ENCODE results near the gene KRTAP10-9.

KRTAP10-9 gene

GRCh38 chr21:44581158-44581557, 45.7 kb upstream of the KRTAP10-9 start:
- Histone ChIP-seq H3K27me3 (ENCODE audit: insufficient read depth, low read length, poor library complexity) (no peaks in the 10 kb centered on the region), H3K4me2 (ENCODE audit: low read length) (no peak overlapping the region), H2BK15ac (replicated peaks; ENCODE audit: low read depth) (no peak overlapping the region), H3K4me1 (ENCODE audit: control insufficient read depth, low read depth, low read length) (no peaks in the 10 kb centered on the region), H3K27ac (ENCODE audit: low read depth, low read length) (no peak overlapping the region), H4K5ac (ENCODE audit: low read length) (no peak overlapping the region), H3K23ac (ENCODE audit: low read length) (no peak overlapping the region), H3K4ac (ENCODE audit: low read depth, low read length) (no peak overlapping the region), H4K8ac (ENCODE audit: low read depth, low read length) (no peak overlapping the region), H3K9ac (ENCODE audit: low read length) (no peak overlapping the region), H3K56ac (ENCODE audit: low read length) (no peak overlapping the region), H3K79me2 (ENCODE audit: control insufficient read depth, insufficient read depth, low read length) (no peaks in the 10 kb centered on the region), H2BK120ac (ENCODE audit: low read depth, low read length) (no peak overlapping the region), H3K36me3 (ENCODE audit: control insufficient read depth, insufficient read depth, low read length) (no peaks in the 10 kb centered on the region), H3K18ac (ENCODE audit: low read length) (no peak overlapping the region), H3K79me1 (ENCODE audit: low read length) (no peaks in the 10 kb centered on the region), H3K4me3 (ENCODE audit: low read length) (no peak overlapping the region), H2AK5ac (ENCODE audit: low read length) (no peak overlapping the region), H2BK5ac (ENCODE audit: low read length) (no peak overlapping the region)
- WGBS (ENCODE audit: extremely low coverage, insufficient coverage, low lambda C conversion rate), result no CpG with 5 or more reads among the region's 3 CpGs
- DNase-seq, result no peak

- no peaks in the 10 kb centered on the region for H3K79me2 ChIP-seq (ENCODE audit: control insufficient read depth, insufficient read depth, low read length)
- no peak overlapping the region for H3K27ac ChIP-seq (ENCODE audit: low read depth, low read length)
- no peak overlapping the region for H3K23ac ChIP-seq (ENCODE audit: low read length)
- no peak for DNase-seq
- no peak overlapping the region for H3K9ac ChIP-seq (ENCODE audit: low read length)
- no peak overlapping the region for H3K56ac ChIP-seq (ENCODE audit: low read length)
- H2AK5ac ChIP-seq (ENCODE audit: low read length), result no peak overlapping the region
- H3K4me2 ChIP-seq (ENCODE audit: low read length), result no peak overlapping the region
- H2BK5ac ChIP-seq (ENCODE audit: low read length), result no peak overlapping the region
- no peak overlapping the region for H3K4me3 ChIP-seq (ENCODE audit: low read length)
- no peak overlapping the region for H2BK120ac ChIP-seq (ENCODE audit: low read depth, low read length)
- no peaks in the 10 kb centered on the region for H3K4me1 ChIP-seq (ENCODE audit: control insufficient read depth, low read depth, low read length)
- H3K79me1 ChIP-seq (ENCODE audit: low read length), result no peaks in the 10 kb centered on the region
- WGBS (ENCODE audit: extremely low coverage, insufficient coverage, low lambda C conversion rate), result no CpG with 5 or more reads among the region's 15 CpGs
- H2BK15ac ChIP-seq (replicated peaks; ENCODE audit: low read depth), result no peak overlapping the region
- no peaks in the 10 kb centered on the region for H3K27me3 ChIP-seq (ENCODE audit: insufficient read depth, low read length, poor library complexity)
- H4K8ac ChIP-seq (ENCODE audit: low read depth, low read length), result no peak overlapping the region
- no peak overlapping the region for H3K4ac ChIP-seq (ENCODE audit: low read depth, low read length)
- H4K5ac ChIP-seq (ENCODE audit: low read length), result no peak overlapping the region
- H3K18ac ChIP-seq (ENCODE audit: low read length), result no peak overlapping the region
- H3K36me3 ChIP-seq (ENCODE audit: control insufficient read depth, insufficient read depth, low read length), result no peaks in the 10 kb centered on the region
These were observed 44.8 kb upstream of the KRTAP10-9 start for GRCh38 chr21:44582055-44582454.

- H3K9ac ChIP-seq (ENCODE audit: low read length), result no peak overlapping the region
- H3K18ac ChIP-seq (ENCODE audit: low read length), result no peak overlapping the region
- no peak overlapping the region for H2BK120ac ChIP-seq (ENCODE audit: low read depth, low read length)
- no peak overlapping the region for H3K4me2 ChIP-seq (ENCODE audit: low read length)
- H3K36me3 ChIP-seq (ENCODE audit: control insufficient read depth, insufficient read depth, low read length), result no peaks in the 10 kb centered on the region
- H3K4me3 ChIP-seq (ENCODE audit: low read length), result no peak overlapping the region
- no peaks in the 10 kb centered on the region for H3K79me2 ChIP-seq (ENCODE audit: control insufficient read depth, insufficient read depth, low read length)
- H3K27ac ChIP-seq (ENCODE audit: low read depth, low read length), result no peak overlapping the region
- no peak overlapping the region for H4K5ac ChIP-seq (ENCODE audit: low read length)
- no peaks in the 10 kb centered on the region for H3K79me1 ChIP-seq (ENCODE audit: low read length)
- H3K27me3 ChIP-seq (ENCODE audit: insufficient read depth, low read length, poor library complexity), result no peaks in the 10 kb centered on the region
- no peak overlapping the region for H3K56ac ChIP-seq (ENCODE audit: low read length)
- no CpG with 5 or more reads among the region's 11 CpGs for WGBS (ENCODE audit: extremely low coverage, insufficient coverage, low lambda C conversion rate)
- no peak for DNase-seq
- H2BK15ac ChIP-seq (replicated peaks; ENCODE audit: low read depth), result no peak overlapping the region
- no peak overlapping the region for H2BK5ac ChIP-seq (ENCODE audit: low read length)
- no peak overlapping the region for H3K23ac ChIP-seq (ENCODE audit: low read length)
- no peak overlapping the region for H4K8ac ChIP-seq (ENCODE audit: low read depth, low read length)
- H3K4me1 ChIP-seq (ENCODE audit: control insufficient read depth, low read depth, low read length), result no peaks in the 10 kb centered on the region
- no peak overlapping the region for H3K4ac ChIP-seq (ENCODE audit: low read depth, low read length)
- no peak overlapping the region for H2AK5ac ChIP-seq (ENCODE audit: low read length)
These were observed 43.6 kb upstream of the KRTAP10-9 start for GRCh38 chr21:44583089-44583799.

- no peak overlapping the region for H3K9ac ChIP-seq (ENCODE audit: low read length)
- H3K18ac ChIP-seq (ENCODE audit: low read length), result no peak overlapping the region
- H3K4me2 ChIP-seq (ENCODE audit: low read length), result no peak overlapping the region
- no peaks in the 10 kb centered on the region for H3K4me1 ChIP-seq (ENCODE audit: control insufficient read depth, low read depth, low read length)
- H2BK15ac ChIP-seq (replicated peaks; ENCODE audit: low read depth), result no peak overlapping the region
- H3K36me3 ChIP-seq (ENCODE audit: control insufficient read depth, insufficient read depth, low read length), result no peaks in the 10 kb centered on the region
- no peak overlapping the region for H3K27ac ChIP-seq (ENCODE audit: low read depth, low read length)
- no peak overlapping the region for H3K23ac ChIP-seq (ENCODE audit: low read length)
- no peak overlapping the region for H4K8ac ChIP-seq (ENCODE audit: low read depth, low read length)
- H2AK5ac ChIP-seq (ENCODE audit: low read length), result no peak overlapping the region
- no peak overlapping the region for H3K56ac ChIP-seq (ENCODE audit: low read length)
- H3K79me1 ChIP-seq (ENCODE audit: low read length), result no peaks in the 10 kb centered on the region
- H3K27me3 ChIP-seq (ENCODE audit: insufficient read depth, low read length, poor library complexity), result no peaks in the 10 kb centered on the region
- H2BK5ac ChIP-seq (ENCODE audit: low read length), result no peak overlapping the region
- DNase-seq, result no peak
- H2BK120ac ChIP-seq (ENCODE audit: low read depth, low read length), result no peak overlapping the region
- H4K5ac ChIP-seq (ENCODE audit: low read length), result no peak overlapping the region
- no peak overlapping the region for H3K4me3 ChIP-seq (ENCODE audit: low read length)
- no CpG with 5 or more reads among the region's 6 CpGs for WGBS (ENCODE audit: extremely low coverage, insufficient coverage, low lambda C conversion rate)
- no peak overlapping the region for H3K4ac ChIP-seq (ENCODE audit: low read depth, low read length)
- no peaks in the 10 kb centered on the region for H3K79me2 ChIP-seq (ENCODE audit: control insufficient read depth, insufficient read depth, low read length)
These were observed 43.1 kb upstream of the KRTAP10-9 start for GRCh38 chr21:44583800-44584147.

- no peaks in the 10 kb centered on the region for H3K4me1 ChIP-seq (ENCODE audit: control insufficient read depth, low read depth, low read length)
- H3K4me2 ChIP-seq (ENCODE audit: low read length), result no peak overlapping the region
- no peak for DNase-seq
- no peak overlapping the region for H3K27ac ChIP-seq (ENCODE audit: low read depth, low read length)
- H3K9ac ChIP-seq (ENCODE audit: low read length), result no peak overlapping the region
- WGBS (ENCODE audit: extremely low coverage, insufficient coverage, low lambda C conversion rate), result no CpG with 5 or more reads among the region's 3 CpGs
- H2BK5ac ChIP-seq (ENCODE audit: low read length), result no peak overlapping the region
- H3K23ac ChIP-seq (ENCODE audit: low read length), result no peak overlapping the region
- no peak overlapping the region for H4K5ac ChIP-seq (ENCODE audit: low read length)
- no peaks in the 10 kb centered on the region for H3K36me3 ChIP-seq (ENCODE audit: control insufficient read depth, insufficient read depth, low read length)
- H3K79me1 ChIP-seq (ENCODE audit: low read length), result no peaks in the 10 kb centered on the region
- H3K27me3 ChIP-seq (ENCODE audit: insufficient read depth, low read length, poor library complexity), result no peaks in the 10 kb centered on the region
- no peak overlapping the region for H2BK15ac ChIP-seq (replicated peaks; ENCODE audit: low read depth)
- H3K56ac ChIP-seq (ENCODE audit: low read length), result no peak overlapping the region
- no peak overlapping the region for H2BK120ac ChIP-seq (ENCODE audit: low read depth, low read length)
- H4K8ac ChIP-seq (ENCODE audit: low read depth, low read length), result no peak overlapping the region
- no peak overlapping the region for H2AK5ac ChIP-seq (ENCODE audit: low read length)
- H3K79me2 ChIP-seq (ENCODE audit: control insufficient read depth, insufficient read depth, low read length), result no peaks in the 10 kb centered on the region
- no peak overlapping the region for H3K18ac ChIP-seq (ENCODE audit: low read length)
- no peak overlapping the region for H3K4me3 ChIP-seq (ENCODE audit: low read length)
- H3K4ac ChIP-seq (ENCODE audit: low read depth, low read length), result no peak overlapping the region
These were observed 41.0 kb upstream of the KRTAP10-9 start for GRCh38 chr21:44585892-44586291.

- DNase-seq, result no peak
- WGBS (ENCODE audit: extremely low coverage, insufficient coverage, low lambda C conversion rate), result no CpG with 5 or more reads among the region's 2 CpGs
These were observed 37.8 kb upstream of the KRTAP10-9 start for GRCh38 chr21:44589094-44589493.

More at GRCh38 chr21:44589094-44589493, 37.8 kb upstream of the KRTAP10-9 start:
- H3K4me2 ChIP-seq (ENCODE audit: low read length), result no peak overlapping the region
- H2BK15ac ChIP-seq (replicated peaks; ENCODE audit: low read depth), result no peak overlapping the region
- H3K56ac ChIP-seq (ENCODE audit: low read length), result no peak overlapping the region
- H3K27me3 ChIP-seq (ENCODE audit: insufficient read depth, low read length, poor library complexity), result no peaks in the 10 kb centered on the region
- H3K79me2 ChIP-seq (ENCODE audit: control insufficient read depth, insufficient read depth, low read length), result no peaks in the 10 kb centered on the region
- H2BK120ac ChIP-seq (ENCODE audit: low read depth, low read length), result no peak overlapping the region
- H3K9ac ChIP-seq (ENCODE audit: low read length), result no peak overlapping the region
- H3K79me1 ChIP-seq (ENCODE audit: low read length), result no peaks in the 10 kb centered on the region
- H3K4me3 ChIP-seq (ENCODE audit: low read length), result no peak overlapping the region
- no peak overlapping the region for H2AK5ac ChIP-seq (ENCODE audit: low read length)
- no peak overlapping the region for H3K27ac ChIP-seq (ENCODE audit: low read depth, low read length)
- no peak overlapping the region for H2BK5ac ChIP-seq (ENCODE audit: low read length)
- H3K36me3 ChIP-seq (ENCODE audit: control insufficient read depth, insufficient read depth, low read length), result no peaks in the 10 kb centered on the region
- no peak overlapping the region for H4K8ac ChIP-seq (ENCODE audit: low read depth, low read length)
- H3K4me1 ChIP-seq (ENCODE audit: control insufficient read depth, low read depth, low read length), result peaks cover 4% of the 10 kb centered on the region
- H4K5ac ChIP-seq (ENCODE audit: low read length), result no peak overlapping the region
- H3K23ac ChIP-seq (ENCODE audit: low read length), result no peak overlapping the region
- no peak overlapping the region for H3K18ac ChIP-seq (ENCODE audit: low read length)
- no peak overlapping the region for H3K4ac ChIP-seq (ENCODE audit: low read depth, low read length)
